ENCODE measurements around the gene AAR2.

Gene AAR2

GRCh38 chr20:36279362-36279761 is 43.1 kb downstream of the AAR2 start:
- Histone ChIP-seq H3K36me3 (ENCODE audit: insufficient read depth, low read length) (no peaks in the 10 kb centered on the region), H3K4me2 (ENCODE audit: insufficient read depth, low read length) (no peak overlapping the region), H3K4me3 (ENCODE audit: low read depth in 1 of 2, low read length in 2 of 2) (no peak overlapping the region), H3K27ac (ENCODE audit: low read length) (no peak overlapping the region), H3K79me2 (ENCODE audit: insufficient read depth, low read length) (no peaks in the 10 kb centered on the region), H3K27me3 (ENCODE audit: insufficient read depth, low read length, poor library complexity) (peaks cover 8% of the 10 kb centered on the region), H3K9me3 (ENCODE audit: insufficient read depth, low read length, severe bottlenecking) (no peaks in the 10 kb centered on the region), H3K9ac (ENCODE audit: low read depth, low read length) (no peak overlapping the region), H4K20me1 (ENCODE audit: insufficient read depth, low read length) (no peaks in the 10 kb centered on the region), H3K4me1 (ENCODE audit: insufficient read depth, low read length) (no peaks in the 10 kb centered on the region), H2AFZ (ENCODE audit: low read depth, low read length) (no peak overlapping the region)
- TF ChIP-seq CTCF (IDR thresholded peaks at IDR 0.05; ENCODE audit: borderline replicate concordance, extremely low read depth, low read length, poor library complexity, severe bottlenecking) (no peak), EZH2 (IDR thresholded peaks at IDR 0.05; ENCODE audit: borderline replicate concordance, low read depth, low read length, severe bottlenecking) (no peak)
- DNase-seq = no peak
- no peak for ATAC-seq (ENCODE audit: insufficient read depth, low read depth)

- Histone ChIP-seq H3K9ac (ENCODE audit: low read depth, low read length) (no peak overlapping the region), H3K27me3 (ENCODE audit: insufficient read depth, low read length, poor library complexity) (peaks cover 8% of the 10 kb centered on the region), H4K20me1 (ENCODE audit: insufficient read depth, low read length) (no peaks in the 10 kb centered on the region), H3K36me3 (ENCODE audit: insufficient read depth, low read length) (no peaks in the 10 kb centered on the region), H3K9me3 (ENCODE audit: insufficient read depth, low read length, severe bottlenecking) (no peaks in the 10 kb centered on the region), H3K27ac (ENCODE audit: low read length) (no peak overlapping the region), H3K79me2 (ENCODE audit: insufficient read depth, low read length) (no peaks in the 10 kb centered on the region), H3K4me1 (ENCODE audit: insufficient read depth, low read length) (no peaks in the 10 kb centered on the region), H2AFZ (ENCODE audit: low read depth, low read length) (no peak overlapping the region), H3K4me3 (ENCODE audit: low read depth in 1 of 2, low read length in 2 of 2) (no peak overlapping the region), H3K4me2 (ENCODE audit: insufficient read depth, low read length) (no peak overlapping the region)
- DNase-seq (no peak), ATAC-seq (ENCODE audit: insufficient read depth, low read depth) (no peak)
- TF ChIP-seq CTCF (IDR thresholded peaks at IDR 0.05; ENCODE audit: borderline replicate concordance, extremely low read depth, low read length, poor library complexity, severe bottlenecking) (no peak), EZH2 (IDR thresholded peaks at IDR 0.05; ENCODE audit: borderline replicate concordance, low read depth, low read length, severe bottlenecking) (no peak)
Observed at GRCh38 chr20:36279776-36280175, 43.5 kb downstream of the AAR2 start.

GRCh38 chr20:36281785-36282380 is 45.6 kb downstream of the AAR2 start:
- ATAC-seq (ENCODE audit: insufficient read depth, low read depth) = no peak
- DNase-seq = no peak
- H3K4me3 ChIP-seq (ENCODE audit: low read depth in 1 of 2, low read length in 2 of 2) = no peak overlapping the region
- no peak overlapping the region for H3K9ac ChIP-seq (ENCODE audit: low read depth, low read length)
- H3K4me2 ChIP-seq (ENCODE audit: insufficient read depth, low read length) = no peak overlapping the region
- no peak overlapping the region for H3K27ac ChIP-seq (ENCODE audit: low read length)
- H4K20me1 ChIP-seq (ENCODE audit: insufficient read depth, low read length) = no peaks in the 10 kb centered on the region
- H3K79me2 ChIP-seq (ENCODE audit: insufficient read depth, low read length) = no peaks in the 10 kb centered on the region
- H2AFZ ChIP-seq (ENCODE audit: low read depth, low read length) = no peak overlapping the region
- no peak for TF ChIP-seq CTCF (IDR thresholded peaks at IDR 0.05; ENCODE audit: borderline replicate concordance, extremely low read depth, low read length, poor library complexity, severe bottlenecking)
- no peak for TF ChIP-seq EZH2 (IDR thresholded peaks at IDR 0.05; ENCODE audit: borderline replicate concordance, low read depth, low read length, severe bottlenecking)
- peaks cover 11% of the 10 kb centered on the region for H3K27me3 ChIP-seq (ENCODE audit: insufficient read depth, low read length, poor library complexity)
- H3K9me3 ChIP-seq (ENCODE audit: insufficient read depth, low read length, severe bottlenecking) = no peaks in the 10 kb centered on the region
- H3K4me1 ChIP-seq (ENCODE audit: insufficient read depth, low read length) = no peaks in the 10 kb centered on the region
- H3K36me3 ChIP-seq (ENCODE audit: insufficient read depth, low read length) = no peaks in the 10 kb centered on the region

Data from DND-41 (cell line).